Mucosa of descending colon (tissue), 3 donors: Measurements from ENCODE around the gene OSBPL6. TPM values are rescaled to one million over a fixed set of nuclear protein-coding genes. Genes with fewer than 3 reads are reported as not detected.

ENCODE experiments used
- ATAC-seq: fragments of 200-7000 bp; cut with Tn5 transposase; one replicate; pipeline ENCODE4 v1.9.1; 2020; ENCODE audit warnings: mild to moderate bottlenecking, moderate library complexity
- DNase-seq, 3 donors: peaks; one replicate each; pipeline ENCODE4 v3.0.0-alpha.2; 2020
- H3K36me3 ChIP-seq: fragments of 200-600 bp; one replicate; pipeline ENCODE4 v1.8.0; 2021; ENCODE audit warnings: low read depth, mild to moderate bottlenecking
- H3K4me1 ChIP-seq: fragments of 200-600 bp; one replicate; pipeline ENCODE4 v1.8.0; 2021; ENCODE audit warnings: low read depth, mild to moderate bottlenecking
- H3K4me3 ChIP-seq: fragments of 200-600 bp; one replicate; pipeline ENCODE4 v1.8.0; 2021; ENCODE audit warnings: mild to moderate bottlenecking
- H3K9me3 ChIP-seq: fragments of 200-600 bp; one replicate; pipeline ENCODE4 v1.8.0; 2021; ENCODE audit warnings: mild to moderate bottlenecking
- intact Hi-C, 2 donors: fragments of 100-400 bp; cut with DNase I in 1 of 2; cut with micrococcal nuclease in 1 of 2; formaldehyde crosslinking; loops; one replicate each; pipeline versions ENCODE4 v1.11.0 to v1.11.1; 2022; cut with DNase I, micrococcal nuclease
- total RNA-seq, 3 donors: library from RNA; stranded (reverse); fragmentation: NEBNext Ultra II Directional in 2 of 3; extraction: Animal tissue kit (Norgen Biotek cat#: 25700) in 2 of 3; gene quantifications; one replicate each; pipeline versions ENCODE4 v1.2.1 to v1.2.4, GENCODE V29; 2021 to 2023
- TF ChIP-seq, protein P1 (sequence below): fragments of 200-600 bp; IDR thresholded peaks from one replicate; pipeline ENCODE4 v1.8.0; 2022; ENCODE audit warnings: antibody characterized with exemption, mild to moderate bottlenecking
- donor health status: DM: no; HTN: no; CAD: no; lungs with moderate emphysema.
- donor health status: DM: no; HTN: no; CAD: no.
- donor health status: DM: no; HTN: yes; CAD: no.

Gene OSBPL6
- total RNA-seq, 3 donors from 2014 or later = 1.3 to 2.7 (median 1.5) TPM

DNA sequence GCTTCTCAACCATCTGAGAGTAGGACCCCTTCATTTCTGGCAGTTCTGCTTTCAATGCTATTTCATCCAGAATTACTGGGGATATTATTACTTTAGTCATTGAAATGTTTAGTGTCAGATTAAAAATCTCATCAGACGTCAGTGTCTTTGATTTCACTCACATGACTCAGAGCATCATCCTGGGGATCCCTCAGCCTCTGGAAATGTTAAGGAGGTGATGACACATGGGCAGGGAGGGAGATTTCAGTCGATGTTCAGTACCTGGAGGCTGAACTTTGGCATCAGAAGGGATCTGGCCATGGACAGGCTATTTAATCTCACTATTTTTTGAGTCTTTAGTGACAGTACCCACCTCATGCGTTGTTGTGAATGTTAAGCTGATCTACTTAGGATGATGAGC, 39.1 kb downstream of the OSBPL6 start:
- intact Hi-C loops = no loop called here
- H3K36me3 ChIP-seq = no peaks in the 10 kb centered on the region
- ATAC-seq (no peak), DNase-seq (no peak)
- H3K9me3 ChIP-seq = no peaks in the 10 kb centered on the region
- TF ChIP-seq, protein P1, sequence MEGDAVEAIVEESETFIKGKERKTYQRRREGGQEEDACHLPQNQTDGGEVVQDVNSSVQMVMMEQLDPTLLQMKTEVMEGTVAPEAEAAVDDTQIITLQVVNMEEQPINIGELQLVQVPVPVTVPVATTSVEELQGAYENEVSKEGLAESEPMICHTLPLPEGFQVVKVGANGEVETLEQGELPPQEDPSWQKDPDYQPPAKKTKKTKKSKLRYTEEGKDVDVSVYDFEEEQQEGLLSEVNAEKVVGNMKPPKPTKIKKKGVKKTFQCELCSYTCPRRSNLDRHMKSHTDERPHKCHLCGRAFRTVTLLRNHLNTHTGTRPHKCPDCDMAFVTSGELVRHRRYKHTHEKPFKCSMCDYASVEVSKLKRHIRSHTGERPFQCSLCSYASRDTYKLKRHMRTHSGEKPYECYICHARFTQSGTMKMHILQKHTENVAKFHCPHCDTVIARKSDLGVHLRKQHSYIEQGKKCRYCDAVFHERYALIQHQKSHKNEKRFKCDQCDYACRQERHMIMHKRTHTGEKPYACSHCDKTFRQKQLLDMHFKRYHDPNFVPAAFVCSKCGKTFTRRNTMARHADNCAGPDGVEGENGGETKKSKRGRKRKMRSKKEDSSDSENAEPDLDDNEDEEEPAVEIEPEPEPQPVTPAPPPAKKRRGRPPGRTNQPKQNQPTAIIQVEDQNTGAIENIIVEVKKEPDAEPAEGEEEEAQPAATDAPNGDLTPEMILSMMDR = no peak
- no peaks in the 10 kb centered on the region for H3K4me1 ChIP-seq
- H3K4me3 ChIP-seq = no peak overlapping the region

- intact Hi-C loops = no loop called here
- Histone ChIP-seq H3K4me1 (no peaks in the 10 kb centered on the region), H3K9me3 (no peaks in the 10 kb centered on the region), H3K36me3 (no peaks in the 10 kb centered on the region), H3K4me3 (no peak overlapping the region)
- ATAC-seq (no peak), DNase-seq (no peak)
- TF ChIP-seq, protein P1 = no peak
Observed at GRCh38 chr2:178234648-178235047, 40.3 kb downstream of the OSBPL6 start.

GRCh38 chr2:178237488-178238153, 43.3 kb downstream of the OSBPL6 start:
- intact Hi-C loops = no loop called here
- no peak for ATAC-seq
- H3K9me3 ChIP-seq = no peaks in the 10 kb centered on the region

DNA sequence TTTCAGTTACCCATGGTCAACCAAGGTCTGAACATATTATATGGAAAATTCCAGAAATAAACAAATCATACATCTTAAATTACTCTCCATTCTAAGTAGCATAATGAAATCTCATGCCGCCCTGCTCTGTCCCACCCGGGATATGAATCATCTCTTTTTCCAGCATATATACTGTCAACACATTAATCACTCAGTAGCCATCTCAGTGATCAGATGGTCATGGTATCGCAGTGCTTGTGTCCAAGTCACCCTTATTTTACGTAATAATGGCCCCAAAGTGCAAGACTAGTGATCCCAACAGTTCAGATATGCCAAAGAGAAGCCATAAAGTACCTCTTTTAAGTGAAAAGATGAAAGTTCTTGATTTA, 43.8 kb downstream of the OSBPL6 start:
- Histone ChIP-seq H3K4me3 (no peak overlapping the region), H3K36me3 (no peaks in the 10 kb centered on the region), H3K4me1 (peaks cover 5% of the 10 kb centered on the region), H3K9me3 (no peaks in the 10 kb centered on the region)
- TF ChIP-seq, protein P1 = no peak
- DNase-seq (no peak), ATAC-seq (no peak)
- intact Hi-C loops = no loop called here

More at GRCh38 chr2:178237488-178238153, 43.3 kb downstream of the OSBPL6 start:
- TF ChIP-seq, protein P1 = no peak
- Histone ChIP-seq H3K4me3 (no peak overlapping the region), H3K36me3 (no peaks in the 10 kb centered on the region), H3K4me1 (peaks cover 5% of the 10 kb centered on the region)
- no peak for DNase-seq

DNA sequence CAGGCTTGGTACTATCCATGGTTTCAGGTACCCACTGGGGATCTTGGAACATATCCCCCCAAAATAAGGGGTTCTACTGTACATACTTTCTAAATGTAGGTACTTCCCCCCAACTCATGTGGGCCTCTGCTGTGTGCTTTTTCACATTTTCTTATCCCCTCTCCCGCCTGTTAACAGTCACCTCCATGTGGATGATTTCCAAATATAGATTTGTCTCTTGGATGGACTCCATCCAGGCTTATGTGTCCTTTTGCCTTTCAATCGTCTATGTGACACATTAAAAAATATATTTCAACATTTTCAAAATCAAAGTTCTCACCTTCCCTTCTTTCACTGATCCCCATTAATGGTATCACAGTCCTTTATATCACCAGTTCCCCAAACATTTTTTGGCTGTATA, 44.4 kb downstream of the OSBPL6 start:
- H3K36me3 ChIP-seq = no peaks in the 10 kb centered on the region
- DNase-seq (no peak), ATAC-seq (no peak)
- TF ChIP-seq, protein P1 = no peak
- H3K4me3 ChIP-seq = no peak overlapping the region
- H3K4me1 ChIP-seq = peaks cover 5% of the 10 kb centered on the region
- H3K9me3 ChIP-seq = no peaks in the 10 kb centered on the region
- intact Hi-C loops = no loop called here
